OCI-LY7 (cell line): ENCODE measurements around the gene DIAPH2. TPM values are rescaled to one million over a fixed set of nuclear protein-coding genes. Genes with fewer than 3 reads are reported as not detected.

Experiments used
- BruUV-seq: library from RNA; stranded (reverse); fragments of 400-500 nt; replicated peaks from 2 replicates; lab custom pipeline; 2021; lab: Mats Ljungman, UMichigan
- CTCF ChIA-PET: fragments of 300-600 bp; sonication (Branson Sonifier 250); formaldehyde crosslinking; loops from one replicate; lab custom pipeline; 2022; ENCODE audit warnings: antibody characterized with exemption; ENCODE audit not compliant: unreplicated experiment; lab: Charles Lee
- POLR2A ChIA-PET: fragments of 300-600 bp; sonication (Branson Sonifier 250); formaldehyde crosslinking; loops from one replicate; lab custom pipeline; 2022; ENCODE audit warnings: antibody characterized with exemption; lab: Charles Lee
- DNase-seq: peaks from one replicate; pipeline ENCODE4 v3.0.0-alpha.2; 2015; ENCODE audit warnings: low spot score
- H2AFZ ChIP-seq: fragments of 200-600 bp; sonication (generic), shearing (Covaris generic); 2 replicates; pipeline ENCODE4 v1.6.1; 2014; ENCODE audit warnings: mild to moderate bottlenecking, antibody characterized with exemption, low read length, moderate library complexity
- H3K27ac ChIP-seq: fragments of 200-600 bp; sonication (generic); 2 replicates; pipeline ENCODE4 v1.5.1; 2014; ENCODE audit warnings: mixed run types, low read depth, mild to moderate bottlenecking, moderate library complexity, low read length, inconsistent platforms; ENCODE audit not compliant: poor library complexity, severe bottlenecking
- H3K36me3 ChIP-seq: fragments of 200-600 bp; sonication (generic); 2 replicates; pipeline ENCODE4 v1.6.1; 2014; ENCODE audit warnings: mild to moderate bottlenecking, antibody characterized with exemption, low read length, moderate library complexity, mixed read lengths; ENCODE audit not compliant: insufficient read depth
- H3K4me1 ChIP-seq: fragments of 200-600 bp; sonication (generic); 2 replicates; pipeline ENCODE4 v1.5.1; 2014; ENCODE audit warnings: mild to moderate bottlenecking, low read length; ENCODE audit not compliant: insufficient read depth, poor library complexity, severe bottlenecking
- H3K4me2 ChIP-seq: fragments of 200-600 bp; sonication (generic); 2 replicates; pipeline ENCODE4 v1.6.1; 2014; ENCODE audit warnings: mild to moderate bottlenecking, low read length
- H3K4me3 ChIP-seq: fragments of 200-600 bp; sonication (generic); 2 replicates; pipeline ENCODE4 v1.5.1; 2014; ENCODE audit warnings: mild to moderate bottlenecking, low read depth, low read length; ENCODE audit not compliant: poor library complexity, severe bottlenecking
- H3K79me2 ChIP-seq: fragments of 200-600 bp; sonication (generic); 2 replicates; pipeline ENCODE4 v1.6.1; 2016; ENCODE audit warnings: low read depth, mild to moderate bottlenecking, low read length, moderate library complexity, mixed read lengths; ENCODE audit not compliant: insufficient read depth
- H3K9me2 ChIP-seq: fragments of 200-600 bp; sonication (generic); 2 replicates; pipeline ENCODE4 v1.6.1; 2016; ENCODE audit warnings: mild to moderate bottlenecking, low read length, mixed read lengths; ENCODE audit not compliant: insufficient read depth
- H3K9me3 ChIP-seq: fragments of 200-600 bp; sonication (generic); 2 replicates; pipeline ENCODE4 v1.6.1; 2014; ENCODE audit warnings: mild to moderate bottlenecking, mixed run types, low read length, mixed read lengths
- H4K20me1 ChIP-seq: fragments of 200-600 bp; sonication (generic); 2 replicates; pipeline ENCODE4 v1.6.1; 2014; ENCODE audit warnings: mild to moderate bottlenecking, antibody characterized with exemption, low read length, moderate library complexity, mixed read lengths; ENCODE audit not compliant: insufficient read depth
- CTCF ChIP-seq: fragments of 200-600 bp; sonication (generic); conservative IDR thresholded peaks from 2 replicates; pipeline ENCODE4 v1.5.1; 2014; ENCODE audit warnings: mild to moderate bottlenecking, antibody characterized with exemption, low read length, moderate library complexity, mixed read lengths
- EZH2phosphoT487 ChIP-seq: fragments of 200-600 bp; sonication (generic); IDR thresholded peaks from 2 replicates; pipeline ENCODE4 v1.6.1; 2018; ENCODE audit warnings: low read depth, borderline replicate concordance, mild to moderate bottlenecking, mixed run types, antibody characterized with exemption, low read length, moderate library complexity, mixed read lengths
- intact Hi-C: fragments of 100-400 bp; cut with micrococcal nuclease; formaldehyde crosslinking; loops from one replicate; pipeline ENCODE4 v1.10.0; 2022; ENCODE audit not compliant: unreplicated experiment
- total RNA-seq, 2 experiments: library from RNA; depleted of rRNA in 1 of 2; stranded (reverse); fragments of >200 nt in 1 of 2; shearing (Covaris generic) in 1 of 2; gene quantifications; 2 replicates each; pipeline ENCODE4 v1.2.3, GENCODE V29; 2014 to 2022

Gene DIAPH2
- total RNA-seq, 2 experiments from 2014 or later: 21.3 to 21.5 TPM

GRCh38 chrX:97159916-97160800 lies 475.5 kb downstream of the DIAPH2 start:
- no peak for DNase-seq
- Histone ChIP-seq H3K9me3 (no peaks in the 10 kb centered on the region), H4K20me1 (no peaks in the 10 kb centered on the region), H2AFZ (no peak overlapping the region), H3K36me3 (no peaks in the 10 kb centered on the region), H3K27ac (no peak overlapping the region), H3K79me2 (no peaks in the 10 kb centered on the region), H3K4me2 (no peak overlapping the region), H3K4me1 (no peaks in the 10 kb centered on the region), H3K9me2 (no peaks in the 10 kb centered on the region), H3K4me3 (no peak overlapping the region)
- intact Hi-C loops: no loop called here
- POLR2A ChIA-PET: interaction anchor here (0.7 to 1.9 kb wide), 2 partner anchors 12 to 339 kb away, joined by 5 to 7 read pairs; no protein-coding TSS in a partner anchor
- no TSS peak for BruUV-seq
- CTCF ChIA-PET: no interaction called here
- TF ChIP-seq EZH2phosphoT487 (no peak), CTCF (no peak)

- Histone ChIP-seq H3K27ac (no peak overlapping the region), H3K4me2 (peak overlapping the region; percentile 38), H3K9me2 (no peaks in the 10 kb centered on the region), H3K4me3 (no peak overlapping the region), H3K79me2 (no peaks in the 10 kb centered on the region), H4K20me1 (no peaks in the 10 kb centered on the region), H3K36me3 (no peaks in the 10 kb centered on the region), H3K4me1 (peaks cover 32% of the 10 kb centered on the region), H3K9me3 (no peaks in the 10 kb centered on the region), H2AFZ (no peak overlapping the region)
- ChIA-PET POLR2A (interaction anchor here (0.6 kb wide), 1 partner anchor 756 kb away, joined by 3 read pairs; no protein-coding TSS in a partner anchor), CTCF (no interaction called here)
- intact Hi-C loops: no loop called here
- BruUV-seq: no TSS peak
- TF ChIP-seq CTCF (no peak), EZH2phosphoT487 (no peak)
- no peak for DNase-seq
These were observed 482.7 kb downstream of the DIAPH2 start for GRCh38 chrX:97167333-97167732.

- intact Hi-C loops: no loop called here
- H3K4me2 ChIP-seq: peak overlapping the region; percentile 70
- no peaks in the 10 kb centered on the region for H3K9me2 ChIP-seq
- H4K20me1 ChIP-seq: no peaks in the 10 kb centered on the region
- CTCF ChIA-PET: no interaction called here
- peak; percentile 73 for DNase-seq
- peak overlapping the region; percentile 70 for H3K27ac ChIP-seq
- no peaks in the 10 kb centered on the region for H3K79me2 ChIP-seq
- TF ChIP-seq CTCF (no peak), EZH2phosphoT487 (no peak)
- no TSS peak for BruUV-seq
- POLR2A ChIA-PET: interaction anchor here (0.6 to 1.0 kb wide), 2 partner anchors 21 to 118 kb away, joined by 3 to 6 read pairs; no protein-coding TSS in a partner anchor
- no peaks in the 10 kb centered on the region for H3K9me3 ChIP-seq
- H3K4me1 ChIP-seq: peaks cover 32% of the 10 kb centered on the region
- H3K36me3 ChIP-seq: no peaks in the 10 kb centered on the region
- peak overlapping the region; percentile 83; the same call in 1 of the 2 replicates for H2AFZ ChIP-seq
- peak overlapping the region; percentile 25 for H3K4me3 ChIP-seq
These were observed 484.0 kb downstream of the DIAPH2 start for GRCh38 chrX:97168646-97169045.
